ENCODE results near the gene VWF.

Gene VWF

DNA sequence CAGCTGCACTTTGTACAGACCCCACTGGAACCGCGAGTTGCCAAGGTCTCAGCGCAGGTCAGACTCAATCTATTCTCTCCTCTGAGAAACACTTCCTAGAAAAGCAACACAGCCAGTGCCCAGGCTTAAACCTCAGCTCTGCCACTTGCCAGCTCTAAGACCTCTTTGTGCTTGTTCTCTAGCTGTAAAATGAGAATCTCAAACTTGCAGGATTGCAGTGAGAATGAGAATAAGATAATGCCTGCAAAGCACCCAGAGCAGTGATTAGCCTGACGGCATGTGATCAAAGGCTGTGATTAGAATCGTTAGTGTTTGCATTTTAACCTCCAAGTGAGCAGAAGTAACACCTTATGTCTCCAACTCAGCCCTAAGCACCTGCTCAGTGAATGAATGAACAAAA is 200.7 kb downstream of the VWF start:
- no peak for TF ChIP-seq Cebpa-rat (IDR thresholded peaks at IDR 0.05)
- Histone ChIP-seq H3K27ac (no peak overlapping the region), H3K4me1 (peaks cover 10% of the 10 kb centered on the region), H3K36me3 (no peaks in the 10 kb centered on the region), H4K20me1 (no peaks in the 10 kb centered on the region), H3K4me3 (no peak overlapping the region), H3K9ac (no peak overlapping the region), H3K9me3 (no peaks in the 10 kb centered on the region), H3K27me3 (no peaks in the 10 kb centered on the region), H3K4me2 (no peak overlapping the region)

DNA sequence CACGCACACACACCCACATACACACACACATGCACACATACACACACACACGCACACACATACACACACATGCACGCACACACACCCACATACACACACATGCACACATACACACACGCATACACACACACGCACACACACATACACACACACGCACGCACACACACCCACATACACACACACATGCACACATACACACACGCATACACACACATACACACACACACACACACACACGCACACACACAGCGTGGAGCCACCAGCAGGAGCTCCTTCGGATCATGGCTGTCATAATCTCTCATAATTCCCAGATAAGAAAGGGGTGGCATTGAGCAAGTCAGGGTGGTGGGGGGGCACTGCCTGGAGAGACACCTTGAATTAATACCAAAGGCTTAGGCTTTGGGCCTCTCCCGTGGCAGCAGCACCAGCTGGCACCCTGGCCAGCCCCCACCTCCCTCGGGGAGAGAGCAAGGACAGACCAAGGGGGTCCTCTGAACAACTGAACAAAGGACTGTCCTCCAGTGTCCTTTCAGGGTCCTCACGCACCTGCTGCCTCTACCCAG is 201.3 kb downstream of the VWF start:
- Histone ChIP-seq H3K27ac (no peak overlapping the region), H3K27me3 (no peaks in the 10 kb centered on the region), H3K4me1 (peaks cover 10% of the 10 kb centered on the region), H3K4me2 (no peak overlapping the region), H3K9ac (no peak overlapping the region), H4K20me1 (no peaks in the 10 kb centered on the region), H3K4me3 (no peak overlapping the region), H3K9me3 (no peaks in the 10 kb centered on the region), H3K36me3 (no peaks in the 10 kb centered on the region)
- TF ChIP-seq Cebpa-rat (IDR thresholded peaks at IDR 0.05) = no peak

DNA sequence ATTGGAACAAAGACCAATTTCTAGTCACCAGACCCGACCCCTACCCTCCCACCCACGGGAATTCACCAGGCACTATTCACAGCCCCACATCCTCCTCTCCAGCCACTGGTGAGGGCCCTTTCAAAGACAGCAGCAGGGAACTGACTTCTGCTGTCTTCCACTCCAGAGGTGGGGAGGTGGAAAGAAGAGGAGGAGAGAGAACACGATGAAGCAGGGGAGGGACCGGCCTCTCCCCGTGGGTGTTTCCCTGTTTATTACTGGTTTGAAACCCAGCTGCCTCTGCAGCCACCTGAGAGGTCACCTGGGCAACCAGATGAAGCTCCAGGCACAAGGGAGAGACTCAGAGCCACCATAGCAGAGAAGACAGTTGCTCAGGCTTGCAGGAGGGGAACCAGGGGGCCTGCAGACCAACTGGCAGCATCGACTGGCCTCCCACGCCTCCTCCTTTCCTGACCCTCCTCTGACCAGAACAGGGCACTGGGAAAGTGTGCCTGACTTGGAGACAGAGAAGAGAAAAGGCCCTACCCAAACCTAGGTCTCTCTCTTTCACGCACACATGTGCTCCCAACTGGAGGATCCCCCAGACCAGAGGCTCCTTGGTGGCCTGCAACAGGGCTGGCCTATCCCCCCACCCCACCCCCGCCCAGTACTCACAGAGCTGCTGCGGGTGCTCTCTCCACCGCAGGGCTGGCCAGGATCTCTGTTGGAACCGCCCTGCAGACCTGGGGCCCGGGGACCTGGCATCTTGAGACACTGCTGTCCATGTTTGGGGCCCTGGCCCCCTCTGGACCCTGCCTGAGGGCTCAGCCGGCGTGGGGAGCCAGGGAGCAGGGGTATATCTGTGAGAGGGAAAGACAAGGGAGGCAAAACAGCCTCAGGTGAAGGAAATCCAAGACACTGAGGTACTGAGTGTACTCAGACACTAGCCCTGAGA is 202.2 kb downstream of the VWF start:
- Histone ChIP-seq H3K4me2 (no peak overlapping the region), H3K4me1 (peaks cover 10% of the 10 kb centered on the region), H3K9me3 (no peaks in the 10 kb centered on the region), H3K27me3 (no peaks in the 10 kb centered on the region), H4K20me1 (no peaks in the 10 kb centered on the region), H3K9ac (no peak overlapping the region), H3K4me3 (no peak overlapping the region), H3K36me3 (no peaks in the 10 kb centered on the region), H3K27ac (no peak overlapping the region)
- no peak for TF ChIP-seq Cebpa-rat (IDR thresholded peaks at IDR 0.05)

DNA sequence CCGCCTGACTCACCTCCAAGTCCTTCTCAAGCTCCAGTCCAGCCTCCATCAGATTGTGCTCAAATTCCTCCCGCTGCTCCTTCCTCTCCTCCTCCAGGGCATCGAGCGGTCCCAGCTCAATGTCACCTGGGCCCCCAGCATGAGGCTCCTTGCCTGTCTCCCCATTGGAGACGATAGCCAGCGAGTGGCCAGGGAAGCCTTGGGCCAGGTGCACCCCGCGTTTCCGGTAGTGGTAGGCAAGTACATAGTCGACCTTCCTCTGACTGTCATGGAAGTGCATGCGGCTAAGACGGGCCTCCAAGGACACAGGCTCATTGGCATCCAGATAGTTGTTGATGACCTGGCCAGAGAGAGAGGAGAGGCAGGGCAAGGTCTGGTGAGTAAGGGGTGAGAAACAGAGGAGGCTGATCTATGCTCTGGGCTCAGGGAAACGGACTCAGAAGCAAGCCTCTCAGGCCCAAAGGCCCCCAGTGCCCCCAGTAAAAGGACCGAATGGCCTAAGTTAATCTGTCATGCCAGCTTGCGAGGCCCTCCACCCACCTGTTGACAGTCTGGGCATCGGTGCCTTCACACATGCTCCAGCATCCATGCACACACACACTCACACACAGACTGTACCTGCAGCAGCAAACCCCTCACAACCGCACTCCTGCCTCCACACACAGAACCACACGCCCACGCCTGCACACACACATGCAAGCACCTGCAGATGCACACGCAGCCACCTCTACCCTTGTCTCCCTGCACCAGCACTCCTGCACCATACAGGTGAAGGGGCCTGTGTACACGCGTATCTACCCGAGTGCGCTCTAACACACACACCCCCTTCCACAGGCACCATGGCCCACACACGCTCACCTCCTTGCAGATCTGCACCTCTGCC is 203.2 kb downstream of the VWF start:
- TF ChIP-seq Cebpa-rat (IDR thresholded peaks at IDR 0.05) = no peak
- H3K27ac ChIP-seq = no peak overlapping the region
- no peaks in the 10 kb centered on the region for H3K36me3 ChIP-seq

DNA sequence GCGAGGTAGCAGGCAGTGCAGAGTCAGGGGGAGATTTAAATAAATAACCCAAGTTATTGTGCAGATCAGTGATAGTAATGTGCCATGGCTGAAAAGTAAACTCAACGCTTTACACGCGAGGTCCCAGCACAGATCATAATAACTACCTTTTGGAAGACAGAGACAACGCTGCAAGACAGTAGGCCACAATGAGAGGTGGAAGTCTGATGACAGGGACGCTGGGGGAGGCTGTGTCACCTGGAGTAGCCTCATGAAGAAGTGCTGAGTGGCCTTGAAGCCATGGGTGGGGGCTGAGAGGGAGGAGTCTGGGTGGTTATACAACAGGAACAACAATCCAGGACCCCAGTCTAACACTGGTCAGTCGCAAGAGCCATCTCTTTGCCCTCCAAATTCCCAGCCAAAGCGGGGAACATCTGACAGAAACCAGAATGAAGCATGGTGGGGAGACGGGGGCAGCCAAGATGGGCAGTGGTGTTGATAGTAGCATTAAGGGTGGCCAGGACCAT is 207.6 kb downstream of the VWF start:
- no peaks in the 10 kb centered on the region for H3K27me3 ChIP-seq
- H3K36me3 ChIP-seq = no peaks in the 10 kb centered on the region
- H3K27ac ChIP-seq = no peak overlapping the region
- TF ChIP-seq Cebpa-rat (IDR thresholded peaks at IDR 0.05) = no peak
- H3K4me1 ChIP-seq = no peaks in the 10 kb centered on the region
- H4K20me1 ChIP-seq = no peaks in the 10 kb centered on the region
- H3K9me3 ChIP-seq = no peaks in the 10 kb centered on the region
- H3K9ac ChIP-seq = no peak overlapping the region
- no peak overlapping the region for H3K4me3 ChIP-seq
- no peak overlapping the region for H3K4me2 ChIP-seq

More for the DNA sequence above, 203.2 kb downstream of the VWF start:
- no peaks in the 10 kb centered on the region for H3K27me3 ChIP-seq
- no peaks in the 10 kb centered on the region for H3K9me3 ChIP-seq
- H4K20me1 ChIP-seq = no peaks in the 10 kb centered on the region
- no peak overlapping the region for H3K9ac ChIP-seq
- H3K4me3 ChIP-seq = no peak overlapping the region
- H3K4me1 ChIP-seq = peaks cover 10% of the 10 kb centered on the region
- no peak overlapping the region for H3K4me2 ChIP-seq

DNA sequence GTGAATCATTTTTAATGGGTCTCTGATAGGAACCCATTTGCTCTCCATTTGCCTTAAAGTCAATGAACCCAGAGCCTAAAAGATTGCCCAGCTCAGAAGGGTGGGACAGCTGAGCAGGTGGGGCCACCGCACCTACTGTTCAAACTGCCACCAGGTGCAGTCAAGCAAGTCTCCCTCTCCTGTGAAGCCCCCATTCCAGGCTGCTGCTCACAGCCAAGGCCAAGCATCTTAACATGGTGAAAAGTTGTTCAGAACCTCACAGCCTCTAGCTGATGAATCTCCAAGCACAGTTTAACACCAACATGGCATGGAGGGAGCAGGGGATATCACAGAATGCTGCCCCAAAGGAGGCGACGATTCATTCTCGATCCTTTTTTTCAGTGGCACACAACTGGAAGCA is 209.0 kb downstream of the VWF start:
- H3K4me2 ChIP-seq = no peak overlapping the region
- no peaks in the 10 kb centered on the region for H3K4me1 ChIP-seq
- no peak overlapping the region for H3K9ac ChIP-seq
- no peaks in the 10 kb centered on the region for H4K20me1 ChIP-seq
- no peak for TF ChIP-seq Cebpa-rat (IDR thresholded peaks at IDR 0.05)
- no peaks in the 10 kb centered on the region for H3K36me3 ChIP-seq
- H3K27me3 ChIP-seq = no peaks in the 10 kb centered on the region
- no peak overlapping the region for H3K27ac ChIP-seq
- H3K4me3 ChIP-seq = no peak overlapping the region
- no peaks in the 10 kb centered on the region for H3K9me3 ChIP-seq

DNA sequence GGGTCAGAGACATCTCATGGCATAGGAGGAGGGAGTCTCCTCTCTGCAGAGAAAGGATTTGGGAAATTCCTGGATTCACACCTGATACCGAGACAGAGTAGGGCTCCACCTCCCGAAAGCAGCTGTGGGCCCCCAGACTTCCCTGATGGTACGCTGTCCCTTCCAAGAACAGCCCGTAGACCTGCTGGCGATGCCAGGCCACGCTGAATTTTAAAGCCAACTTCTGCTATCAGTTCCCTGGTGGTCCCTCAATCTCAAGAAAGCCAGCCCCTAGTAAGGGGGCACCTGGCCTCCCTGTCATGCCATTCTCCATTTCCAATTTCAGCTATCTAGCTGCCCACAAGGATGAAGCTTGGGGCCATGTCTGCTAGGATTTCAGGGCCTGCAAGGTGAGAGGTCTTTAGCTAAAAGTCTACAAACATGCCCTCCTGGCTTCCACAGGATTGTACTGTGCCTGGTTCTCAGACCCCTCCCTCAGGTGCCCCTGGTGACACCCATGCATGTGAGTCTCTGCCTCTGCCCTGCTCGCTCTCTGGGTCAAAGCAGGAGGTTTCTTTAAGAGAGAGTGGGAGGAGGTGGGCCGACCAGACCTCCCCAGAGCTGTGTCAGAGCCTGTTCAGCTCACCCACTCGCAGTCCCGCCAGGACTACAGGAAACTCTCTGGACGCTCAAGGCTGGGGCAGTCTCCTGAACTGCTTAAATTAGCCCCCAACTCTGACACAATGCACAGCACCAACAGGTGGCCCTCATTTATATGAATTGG is 209.9 kb downstream of the VWF start:
- H3K4me2 ChIP-seq = no peak overlapping the region
- TF ChIP-seq Cebpa-rat (IDR thresholded peaks at IDR 0.05) = no peak
- no peak overlapping the region for H3K4me3 ChIP-seq
- no peaks in the 10 kb centered on the region for H3K4me1 ChIP-seq
- H3K9ac ChIP-seq = no peak overlapping the region
- no peaks in the 10 kb centered on the region for H3K27me3 ChIP-seq
- H3K27ac ChIP-seq = no peak overlapping the region
- no peaks in the 10 kb centered on the region for H3K36me3 ChIP-seq
- no peaks in the 10 kb centered on the region for H3K9me3 ChIP-seq
- H4K20me1 ChIP-seq = no peaks in the 10 kb centered on the region

DNA sequence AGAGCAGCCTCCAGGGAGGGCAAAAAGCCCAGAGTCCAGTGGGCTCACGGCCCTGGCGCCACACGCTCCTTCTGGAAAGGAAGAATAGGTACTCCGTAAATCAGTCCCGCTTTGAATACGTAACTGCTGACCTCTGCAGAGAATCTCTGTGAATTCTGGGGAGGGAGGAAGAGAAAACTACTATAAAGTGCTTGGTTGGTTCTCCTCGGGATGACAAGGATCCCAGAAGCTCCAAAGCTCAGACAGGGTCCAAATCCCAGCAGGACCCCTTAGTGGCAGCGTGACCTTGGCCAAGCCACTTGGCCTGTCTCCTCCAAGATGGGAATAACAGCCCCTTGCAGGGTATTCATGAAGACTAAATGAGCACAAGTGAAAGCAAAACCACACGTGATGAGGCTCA is 211.1 kb downstream of the VWF start:
- no peaks in the 10 kb centered on the region for H3K4me1 ChIP-seq
- H3K9ac ChIP-seq = no peak overlapping the region
- no peak overlapping the region for H3K27ac ChIP-seq
- no peak overlapping the region for H3K4me2 ChIP-seq
- 0 out of 2 replicates have a peak, but pooled peaks cover under 1% of the 10 kb centered on the region for H3K27me3 ChIP-seq
- no peaks in the 10 kb centered on the region for H4K20me1 ChIP-seq
- H3K9me3 ChIP-seq = no peaks in the 10 kb centered on the region
- no peak for TF ChIP-seq Cebpa-rat (IDR thresholded peaks at IDR 0.05)
- H3K36me3 ChIP-seq = no peaks in the 10 kb centered on the region
- no peak overlapping the region for H3K4me3 ChIP-seq
